Smooth muscle cell (in vitro differentiated cells): ENCODE measurements around the gene LDB3. TPM values are rescaled to one million over a fixed set of nuclear protein-coding genes. Genes with fewer than 3 reads are reported as not detected.

Experiments used
- DNase-seq: peaks from one replicate; lab custom pipeline; 2025; ENCODE audit not compliant: unreplicated experiment; lab: John Stamatoyannopoulos, UW
- H2AFZ ChIP-seq: fragments of 200-600 bp; sonication (generic); 2 replicates; pipeline ENCODE4 v1.6.0; 2016; ENCODE audit warnings: antibody characterized with exemption, low read depth, mild to moderate bottlenecking
- H3F3A ChIP-seq: fragments of 200-600 bp; sonication (generic); 2 replicates; pipeline ENCODE4 v1.6.0; 2017; ENCODE audit warnings: antibody characterized with exemption, low read depth
- H3K27ac ChIP-seq: fragments of 200-600 bp; sonication (generic); 2 replicates; pipeline ENCODE4 v1.5.1; 2016; ENCODE audit warnings: low read depth, mild to moderate bottlenecking
- H3K27me3 ChIP-seq: fragments of 200-600 bp; sonication (generic); 2 replicates; pipeline ENCODE4 v1.6.1; 2016; ENCODE audit warnings: low read depth, mild to moderate bottlenecking
- H3K36me3 ChIP-seq: fragments of 200-600 bp; sonication (generic); 2 replicates; pipeline ENCODE4 v1.5.1; 2016; ENCODE audit warnings: low read depth
- H3K4me1 ChIP-seq: fragments of 200-600 bp; sonication (generic); 2 replicates; pipeline ENCODE4 v1.5.1; 2016; ENCODE audit warnings: low read depth
- H3K4me2 ChIP-seq: fragments of 200-600 bp; sonication (generic); 2 replicates; pipeline ENCODE4 v1.6.0; 2016; ENCODE audit warnings: mild to moderate bottlenecking
- H3K4me3 ChIP-seq: fragments of 200-600 bp; sonication (generic); 2 replicates; pipeline ENCODE4 v1.5.1; 2016; ENCODE audit warnings: mild to moderate bottlenecking
- H3K79me2 ChIP-seq: fragments of 200-600 bp; sonication (generic); 2 replicates; pipeline ENCODE4 v1.6.0; 2016; ENCODE audit warnings: low read depth, mild to moderate bottlenecking
- H3K9ac ChIP-seq: fragments of 200-600 bp; sonication (generic); 2 replicates; pipeline ENCODE4 v1.6.0; 2016; ENCODE audit warnings: low read depth
- H3K9me3 ChIP-seq: fragments of 200-600 bp; sonication (generic); replicated peaks from 2 replicates; pipeline ENCODE4 v1.5.1; 2016; ENCODE audit warnings: low read depth
- H4K20me1 ChIP-seq: fragments of 200-600 bp; sonication (generic); 2 replicates; pipeline ENCODE4 v1.6.0; 2016; ENCODE audit warnings: low read depth
- CTCF ChIP-seq: fragments of 200-600 bp; sonication (generic); IDR thresholded peaks from 2 replicates; pipeline ENCODE4 v1.5.1; 2017; ENCODE audit warnings: borderline replicate concordance, mild to moderate bottlenecking, antibody characterized with exemption; ENCODE audit not compliant: insufficient read depth, poor library complexity, severe bottlenecking
- WGBS: methylation state at CpG from one replicate; pipeline ENCODE4 v1.1.7; 2016; ENCODE audit warnings: low lambda C conversion rate; 5-methylcytosine and 5-hydroxymethylcytosine counted together
- polyA plus RNA-seq: library from polyadenylated mRNA; unstranded; fragments of >200 nt; fragmentation: Nextera tagmentation; extraction: Ambion mirVana; gene quantifications from 2 replicates; pipeline ENCODE4 v1.2.1, GENCODE V29; 2016
- total RNA-seq: library from RNA; depleted of rRNA; stranded (reverse); fragments of >200 nt; gene quantifications from 2 replicates; pipeline ENCODE4 v1.2.3, GENCODE V29; 2014

Gene LDB3
- total and polyA plus RNA-seq, 2 experiments from 2014 or later = 0.31 to 0.61 TPM

DNA sequence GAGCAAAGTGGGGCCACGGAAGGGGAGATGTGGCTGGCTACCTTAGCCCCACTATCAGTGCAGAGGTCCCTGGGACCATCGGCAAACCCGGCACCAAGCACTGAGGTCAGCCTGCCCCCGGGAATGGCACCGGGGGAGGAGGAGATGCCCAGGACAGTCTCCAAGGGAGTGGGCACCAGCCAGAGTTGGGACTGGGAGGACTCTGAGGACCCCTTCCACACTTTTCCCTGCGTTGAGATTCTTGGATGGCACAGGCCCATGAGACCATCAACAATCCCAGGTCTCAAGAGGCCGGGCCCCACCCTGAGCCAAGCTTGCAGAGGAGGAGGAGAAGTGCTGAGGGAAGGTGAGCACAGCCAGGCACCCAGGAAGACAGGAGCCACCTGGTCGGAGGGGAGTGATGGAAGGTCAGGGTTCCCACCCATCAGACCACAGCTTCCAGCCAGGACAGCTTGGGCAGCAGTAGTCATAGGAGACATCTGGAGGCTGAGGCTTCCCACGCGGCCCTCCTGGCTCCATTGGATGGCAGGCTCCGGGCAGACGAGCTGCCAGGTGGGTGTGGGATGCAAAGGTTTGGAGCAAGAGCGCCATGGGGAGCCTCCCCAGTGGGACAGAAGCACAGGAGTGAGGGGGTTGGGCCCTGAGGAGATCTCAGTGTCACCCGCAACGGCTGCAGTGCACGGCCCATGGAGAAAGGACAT lies 16.5 kb upstream of the LDB3 start:
- Histone ChIP-seq H2AFZ (no peak overlapping the region), H3K27ac (no peak overlapping the region), H3K36me3 (no peaks in the 10 kb centered on the region), H3K9ac (no peak overlapping the region), H3K9me3 (no peaks in the 10 kb centered on the region), H3K4me2 (no peak overlapping the region), H3K4me3 (no peak overlapping the region), H3K79me2 (no peaks in the 10 kb centered on the region), H3K27me3 (no peaks in the 10 kb centered on the region), H3K4me1 (peaks cover 5% of the 10 kb centered on the region), H3F3A (no peaks in the 10 kb centered on the region), H4K20me1 (no peaks in the 10 kb centered on the region)
- TF ChIP-seq CTCF = no peak
- no peak for DNase-seq
- WGBS = 94% methylated on average over 16 of the region's 16 CpGs

DNA sequence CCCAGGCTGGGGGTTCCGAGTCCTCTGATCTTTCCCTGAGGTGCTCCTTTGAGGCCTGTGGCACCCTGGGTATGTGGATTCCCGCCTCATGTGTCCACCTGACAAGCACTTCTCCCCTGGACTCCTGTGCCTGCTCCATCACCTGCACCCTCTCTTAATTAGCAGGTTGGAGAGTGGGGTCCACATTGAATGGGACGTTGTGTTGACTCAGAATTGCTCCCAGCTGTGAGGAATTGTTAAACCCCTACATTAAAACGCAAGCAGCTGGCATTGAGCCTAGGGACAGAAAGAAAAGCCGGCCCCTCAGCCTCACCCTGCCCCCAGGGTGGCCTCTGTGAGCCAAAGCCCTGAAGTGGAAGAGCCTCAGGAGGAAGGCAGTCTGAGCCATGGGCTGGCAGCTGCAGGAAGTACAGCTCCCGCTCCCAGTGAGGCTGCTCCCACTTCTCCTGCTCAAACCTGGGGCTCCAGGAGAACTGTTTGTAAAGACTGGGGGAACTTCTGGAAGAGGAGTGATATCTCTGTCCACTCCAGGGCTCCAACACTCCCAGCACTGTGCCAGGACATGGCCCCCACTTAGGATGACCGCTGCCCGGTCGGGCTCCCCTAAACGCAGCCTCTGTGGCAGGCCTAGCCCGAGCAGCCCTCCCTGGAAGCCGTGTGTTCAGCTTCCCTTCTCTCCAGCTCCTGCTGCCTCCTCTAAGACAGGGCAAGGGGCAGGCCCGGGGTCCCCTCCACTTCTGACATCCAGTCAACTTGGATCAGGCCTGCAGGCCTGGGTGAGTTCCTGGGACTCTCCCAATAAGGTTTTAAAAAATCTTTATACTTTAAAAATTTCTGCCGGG lies 15.7 kb upstream of the LDB3 start:
- 68% methylated on average over 14 of the region's 14 CpGs for WGBS
- Histone ChIP-seq H3K9ac (no peak overlapping the region), H3K36me3 (no peaks in the 10 kb centered on the region), H3K27ac (no peak overlapping the region), H3K79me2 (no peaks in the 10 kb centered on the region), H3K9me3 (no peaks in the 10 kb centered on the region), H3K27me3 (no peaks in the 10 kb centered on the region), H3K4me1 (peaks cover 5% of the 10 kb centered on the region), H4K20me1 (no peaks in the 10 kb centered on the region), H3F3A (no peaks in the 10 kb centered on the region), H2AFZ (no peak overlapping the region), H3K4me2 (no peak overlapping the region), H3K4me3 (no peak overlapping the region)
- no peak for TF ChIP-seq CTCF
- no peak for DNase-seq

GRCh38 chr10:86653379-86653778 lies 14.9 kb upstream of the LDB3 start:
- H3K9ac ChIP-seq = no peak overlapping the region
- 93% methylated on average over 3 of the region's 3 CpGs for WGBS
- H4K20me1 ChIP-seq = no peaks in the 10 kb centered on the region
- no peak for TF ChIP-seq CTCF
- no peaks in the 10 kb centered on the region for H3K9me3 ChIP-seq
- no peaks in the 10 kb centered on the region for H3K36me3 ChIP-seq
- no peak overlapping the region for H3K4me3 ChIP-seq
- no peak overlapping the region for H3K27ac ChIP-seq
- H3K27me3 ChIP-seq = no peaks in the 10 kb centered on the region
- no peak overlapping the region for H3K4me2 ChIP-seq
- H3K4me1 ChIP-seq = peaks cover 5% of the 10 kb centered on the region
- H3F3A ChIP-seq = no peaks in the 10 kb centered on the region
- DNase-seq = no peak
- H2AFZ ChIP-seq = no peak overlapping the region
- H3K79me2 ChIP-seq = no peaks in the 10 kb centered on the region

GRCh38 chr10:86653987-86654386 lies 14.3 kb upstream of the LDB3 start:
- no peaks in the 10 kb centered on the region for H3F3A ChIP-seq
- H3K9me3 ChIP-seq = no peaks in the 10 kb centered on the region
- H3K4me1 ChIP-seq = peaks cover 5% of the 10 kb centered on the region
- H3K9ac ChIP-seq = no peak overlapping the region
- no peaks in the 10 kb centered on the region for H3K36me3 ChIP-seq
- H4K20me1 ChIP-seq = no peaks in the 10 kb centered on the region
- no peak for DNase-seq
- no peak overlapping the region for H3K4me2 ChIP-seq
- no peaks in the 10 kb centered on the region for H3K79me2 ChIP-seq
- H2AFZ ChIP-seq = no peak overlapping the region
- H3K27me3 ChIP-seq = no peaks in the 10 kb centered on the region
- H3K4me3 ChIP-seq = no peak overlapping the region
- H3K27ac ChIP-seq = no peak overlapping the region
- WGBS = 96% methylated on average over 3 of the region's 3 CpGs
- no peak for TF ChIP-seq CTCF
